Hematopoietic multipotent progenitor cell treated with erythropoietin and hydrocortisone succinate and interleukin-3 and kit ligand, for 17 days (in vitro differentiated cells): ENCODE results near the gene RGS9.
A peak's percentile ranks its signal among the peaks of the same experiment; 100 is the strongest.
"Not testable (repeated sequence)": the region's sequence is repeated elsewhere in the genome, so short reads cannot be mapped to it uniquely, and the experiment has no call there.

Experiments
- DNase-seq: peaks from one replicate; pipeline ENCODE4 v3.0.0-alpha.2; 2015; ENCODE audit warnings: low spot score

RGS9 gene

DNA sequence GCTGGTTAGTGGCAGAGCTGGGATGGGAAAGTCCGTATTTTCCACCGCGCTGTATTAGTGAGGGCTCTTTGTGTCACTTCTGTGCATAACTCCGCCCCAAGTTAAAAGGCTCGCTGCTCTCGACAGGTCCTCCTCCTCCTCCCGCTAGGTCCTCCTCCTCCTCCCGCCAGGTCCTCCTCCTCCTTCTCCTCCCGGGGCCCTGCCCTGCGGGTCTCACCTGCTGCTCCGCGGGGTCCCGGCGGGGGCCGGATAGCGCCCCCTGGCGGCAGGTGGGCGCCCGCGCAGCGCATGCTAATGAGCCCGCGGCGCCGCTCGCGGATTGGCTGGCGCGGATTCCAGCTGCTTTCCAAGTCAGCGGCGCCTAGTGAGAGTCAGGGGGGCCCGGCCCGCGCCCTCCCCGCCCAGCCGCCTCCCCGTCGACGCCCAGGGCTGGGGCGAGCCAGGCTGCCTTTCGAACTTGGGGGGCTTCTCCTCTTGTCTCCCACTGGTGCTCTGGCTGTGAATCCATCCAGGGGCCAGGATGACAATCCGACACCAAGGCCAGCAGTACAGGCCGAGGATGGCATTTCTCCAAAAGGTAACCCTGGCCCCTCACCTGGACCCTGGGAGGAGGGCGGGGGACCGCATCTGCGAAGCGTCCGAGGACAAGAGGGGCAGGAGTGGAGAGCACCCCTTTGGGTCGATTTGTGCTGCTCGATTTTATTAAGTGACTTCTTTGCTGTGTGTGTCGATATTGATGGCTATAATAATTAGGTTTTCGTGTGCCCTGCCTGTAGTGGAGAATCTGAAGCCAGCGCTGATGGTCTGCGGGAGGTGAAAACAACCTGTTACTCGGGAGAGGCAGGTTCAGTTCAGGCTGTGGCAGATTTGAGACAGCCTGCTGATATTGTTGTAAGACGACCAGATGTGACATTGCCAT is at the start of gene RGS9:
Gene RGS9, plus strand, starts transcription at position 350 of the 919 bp plus-strand sequence. Its CDS starts 171 bp downstream, at position 521.
- peak; percentile 88 for DNase-seq

DNA sequence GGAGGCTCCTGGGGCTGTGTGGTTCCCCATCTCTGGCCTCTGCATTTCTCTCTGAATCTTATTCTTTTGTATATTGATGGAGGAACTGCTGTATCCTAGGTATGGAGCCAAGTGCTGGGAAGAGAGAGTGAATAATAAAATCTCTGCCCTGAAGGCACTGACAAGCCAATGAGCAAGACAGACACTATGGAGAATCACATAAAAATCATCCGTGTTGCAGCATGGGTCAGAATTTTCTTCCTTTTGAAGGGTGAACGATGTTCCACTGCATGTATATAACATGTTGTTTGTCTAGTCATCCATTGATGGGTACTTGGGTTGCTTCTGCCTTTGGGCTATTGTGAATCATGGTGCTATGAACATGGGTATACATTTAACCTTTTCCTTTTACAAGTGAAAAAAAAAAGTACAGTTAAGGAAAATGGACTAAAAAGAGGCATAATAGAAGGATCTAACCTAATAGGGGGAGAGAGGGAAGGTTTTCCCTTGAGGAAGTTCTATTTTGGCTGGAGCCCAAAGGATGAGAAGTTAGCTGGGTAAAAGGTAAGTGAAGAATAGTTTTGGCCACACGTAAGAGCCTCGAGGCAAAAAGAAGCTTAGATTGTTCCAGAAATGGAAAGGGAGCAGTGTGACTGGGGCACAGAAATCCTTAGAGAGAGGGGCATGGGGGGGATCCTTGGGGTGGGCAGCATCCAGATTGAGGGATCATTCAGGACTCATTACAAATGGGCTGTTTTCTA is 48.4 kb upstream of the RGS9 start:
- DNase-seq, result no peak

DNA sequence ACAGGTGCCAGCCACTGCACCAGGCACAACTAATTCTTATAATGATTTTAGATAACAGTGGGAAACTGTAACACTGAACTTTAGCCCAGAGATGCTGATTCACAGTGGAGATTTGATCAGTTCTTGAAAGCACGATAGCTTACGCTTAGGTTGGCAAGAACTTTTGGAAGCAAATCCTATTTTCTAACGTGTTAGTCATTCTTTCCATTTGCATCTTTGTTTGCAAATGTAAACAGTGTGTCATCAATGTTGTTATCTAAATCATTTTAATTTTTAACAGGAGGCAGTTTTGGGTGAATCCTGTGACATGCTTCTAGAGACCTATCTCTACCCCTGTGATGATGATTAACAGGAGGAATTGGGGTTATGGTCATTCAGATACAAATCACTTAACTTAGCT is 44.9 kb upstream of the RGS9 start:
- DNase-seq, result no peak

DNA sequence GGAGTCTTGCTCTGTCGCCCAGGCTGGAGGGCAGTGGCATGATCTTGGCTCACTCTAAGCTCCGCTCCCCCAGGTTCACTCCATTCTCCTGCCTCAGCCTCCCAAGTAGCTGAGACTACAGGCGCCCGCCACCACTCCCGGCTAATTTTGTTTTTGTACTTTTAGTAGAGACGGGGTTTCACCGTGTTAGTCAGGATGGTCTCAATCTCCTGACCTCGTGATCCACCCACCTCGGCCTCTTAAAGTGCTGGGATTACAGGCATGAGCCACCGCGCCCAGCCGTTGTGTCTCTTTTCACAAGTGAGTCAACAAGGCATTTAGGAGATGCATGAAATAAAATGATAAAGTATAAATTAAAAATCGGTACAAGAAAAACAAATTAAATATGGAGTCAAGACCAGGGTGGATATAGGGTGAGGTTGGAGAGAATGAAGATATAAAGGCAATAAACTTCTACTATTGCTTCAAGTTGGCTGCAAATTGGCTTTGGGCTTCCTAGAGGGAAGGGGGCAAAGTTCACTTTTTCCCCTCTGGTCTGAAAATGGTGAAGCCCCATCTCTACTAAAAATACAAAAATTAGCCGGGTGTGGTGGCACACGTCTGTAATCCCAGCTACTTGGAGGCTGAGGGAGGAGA is 44.3 kb upstream of the RGS9 start:
- not testable (repeated sequence) for DNase-seq

DNA sequence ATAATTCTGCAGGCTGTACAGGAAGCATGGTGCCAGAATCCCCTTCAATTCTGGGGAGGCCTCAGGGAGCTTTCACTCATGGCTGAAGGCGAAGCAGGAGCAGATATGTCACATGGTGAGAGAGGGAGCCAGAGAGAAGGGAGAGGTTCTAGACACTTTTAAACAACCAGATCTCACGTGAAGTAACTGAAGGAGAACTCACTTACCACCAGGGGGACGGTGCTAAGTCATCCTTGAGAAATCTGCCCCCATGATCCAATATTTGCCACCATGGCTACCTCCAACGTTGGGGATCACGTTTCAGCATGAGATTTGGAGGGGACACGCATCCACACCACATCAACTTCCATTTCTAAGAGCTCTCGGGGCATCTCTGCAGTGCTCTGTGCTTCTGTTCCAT is 43.2 kb upstream of the RGS9 start:
- no peak for DNase-seq

DNA sequence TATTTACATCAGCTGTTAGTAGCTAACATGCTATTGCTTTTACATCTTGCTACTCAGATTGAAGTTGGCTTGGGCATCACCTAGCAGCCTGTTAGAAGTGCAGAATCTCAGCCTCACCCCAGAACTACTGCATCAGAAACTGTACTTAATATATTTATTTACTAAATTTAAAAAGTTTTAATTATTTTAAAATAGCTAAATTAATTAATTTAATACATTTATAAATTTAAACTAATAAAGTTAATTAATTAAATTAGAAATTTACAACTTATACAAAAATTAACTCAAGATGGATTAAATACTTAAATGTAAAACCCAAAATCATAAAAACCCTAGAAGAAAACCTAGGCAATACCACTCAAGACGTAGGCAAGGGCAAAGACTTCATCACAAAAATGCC is 41.7 kb upstream of the RGS9 start:
- no peak for DNase-seq

DNA sequence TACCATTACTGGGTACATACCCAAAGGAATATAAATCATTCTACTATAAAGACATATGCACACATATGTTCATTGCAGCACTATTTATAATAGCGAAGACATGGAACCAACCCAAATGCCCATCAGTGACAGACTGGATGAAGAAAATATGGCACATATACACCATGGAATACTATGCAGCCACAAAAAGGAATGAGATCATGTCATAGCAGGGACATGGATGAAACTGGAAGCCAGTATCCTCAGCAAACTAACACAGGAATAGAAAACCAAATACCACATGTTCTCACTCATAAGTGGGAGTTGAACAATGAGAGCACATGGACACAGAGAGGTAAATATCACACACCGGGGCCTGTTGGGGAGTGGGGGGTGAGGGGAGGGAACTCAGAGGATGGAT is 40.8 kb upstream of the RGS9 start:
- not testable (repeated sequence) for DNase-seq

DNA sequence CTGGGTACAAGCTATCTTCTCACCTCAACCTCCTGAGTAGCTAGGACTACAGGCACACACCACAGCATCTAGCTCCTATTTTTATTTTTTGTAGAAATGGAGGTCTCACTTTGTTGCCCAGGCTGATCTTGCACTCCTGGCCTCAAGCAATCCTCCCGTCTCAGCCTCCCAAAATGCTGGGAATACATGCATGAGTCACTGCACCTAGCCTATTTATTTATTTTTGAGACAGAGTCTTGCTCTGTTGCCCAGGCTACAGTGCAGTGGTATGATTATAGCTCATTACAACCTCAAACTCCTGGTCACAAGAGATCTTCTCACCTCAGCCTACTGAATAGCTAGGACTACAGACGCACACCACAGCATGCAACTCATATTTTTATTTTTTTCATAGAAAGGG is 40.1 kb upstream of the RGS9 start:
- no peak for DNase-seq

DNA sequence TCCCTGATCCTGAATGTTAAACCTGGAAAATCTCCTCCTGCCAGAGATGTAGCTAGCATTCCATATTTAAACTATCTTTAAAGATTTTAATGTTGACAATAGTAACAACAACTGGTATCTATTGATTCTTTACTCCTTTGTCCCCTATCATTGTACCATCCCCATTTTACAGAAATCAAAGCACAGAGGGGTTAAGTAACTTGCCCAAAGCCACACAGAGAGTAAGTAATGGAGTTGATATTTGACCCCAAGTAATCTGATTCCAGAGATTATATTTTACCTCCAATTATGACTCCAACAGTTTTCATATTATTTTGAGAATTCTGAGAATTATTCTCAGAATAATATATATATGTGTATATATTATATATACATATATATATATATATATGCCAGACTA is 37.7 kb upstream of the RGS9 start:
- DNase-seq, result no peak

DNA sequence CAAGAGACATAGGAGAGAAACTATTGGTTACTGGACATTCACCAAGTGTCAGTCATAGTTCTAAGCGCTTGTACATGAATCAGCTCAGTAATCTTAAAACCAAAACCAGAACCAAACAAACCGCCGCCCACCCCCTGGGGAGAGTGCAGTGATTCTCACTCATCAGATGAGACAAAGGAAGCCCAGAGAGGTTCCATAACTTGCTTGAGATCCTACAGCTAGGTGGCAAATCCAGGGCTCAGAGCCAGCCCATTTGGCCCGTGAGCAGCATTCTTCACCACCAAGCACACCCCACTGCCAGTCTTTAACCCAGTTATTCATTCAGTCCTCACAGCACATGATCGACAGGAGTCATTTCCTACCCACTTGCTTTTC is 37.2 kb upstream of the RGS9 start:
- no peak for DNase-seq

DNA sequence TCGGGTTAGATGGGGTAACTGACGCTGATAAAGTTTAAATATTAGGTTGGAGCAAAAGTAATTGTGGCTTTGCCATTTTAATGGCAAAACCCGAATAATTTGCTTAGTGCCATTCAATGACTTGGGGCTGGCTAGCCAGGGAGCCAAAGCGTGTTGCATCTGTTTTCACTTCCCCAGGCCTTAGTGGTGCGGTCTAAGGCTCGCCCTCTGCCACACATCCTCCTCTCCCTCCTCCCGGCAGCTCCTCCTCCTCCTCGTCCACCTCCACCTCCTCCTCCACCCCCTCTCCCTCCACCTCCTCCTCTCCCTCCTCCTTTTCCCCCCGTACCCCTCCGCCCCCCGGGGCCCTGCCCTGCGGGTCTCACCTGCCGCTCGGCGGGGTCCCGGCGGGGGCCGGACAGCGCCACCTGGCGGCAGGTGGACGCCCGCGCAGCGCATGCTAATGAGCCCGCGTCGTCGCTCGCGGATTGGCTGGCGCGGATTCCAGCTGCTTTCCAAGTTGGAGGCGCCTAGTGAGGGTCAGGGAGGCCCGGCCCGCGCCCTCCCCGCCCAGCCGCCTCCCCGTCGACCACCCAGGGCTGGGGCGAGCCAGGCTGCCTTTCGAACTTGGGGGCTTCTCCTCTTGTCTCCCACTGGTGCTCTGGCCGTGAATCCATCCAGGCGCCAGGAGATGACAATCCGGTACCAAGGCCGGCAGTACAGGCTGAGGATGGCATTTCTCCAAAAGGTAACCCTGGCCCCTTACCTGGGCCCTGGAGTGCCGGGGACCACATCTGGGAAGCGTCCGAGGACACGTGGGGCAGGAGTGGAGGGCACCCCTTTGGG is 36.6 kb upstream of the RGS9 start:
- DNase-seq, result peak; percentile 84

DNA sequence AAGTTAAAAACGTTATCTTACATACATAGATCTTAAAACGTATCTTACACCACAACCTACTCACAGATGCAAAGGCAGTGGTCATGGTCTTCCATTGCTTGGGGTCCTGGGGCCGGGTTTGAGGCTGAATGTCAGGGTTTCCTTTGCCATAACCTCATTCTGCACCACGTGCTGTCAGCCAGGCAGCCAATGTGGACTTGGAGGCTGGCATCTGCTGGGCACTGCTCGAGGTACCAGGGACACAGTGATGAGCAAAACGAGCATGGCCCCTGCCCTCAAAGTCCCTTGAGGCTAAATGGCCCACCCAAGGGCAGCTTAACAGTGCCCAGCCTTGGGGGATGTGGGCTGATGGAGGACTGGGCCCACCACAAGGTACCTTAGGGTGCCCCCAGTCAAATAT is 35.8 kb upstream of the RGS9 start:
- no peak for DNase-seq

DNA sequence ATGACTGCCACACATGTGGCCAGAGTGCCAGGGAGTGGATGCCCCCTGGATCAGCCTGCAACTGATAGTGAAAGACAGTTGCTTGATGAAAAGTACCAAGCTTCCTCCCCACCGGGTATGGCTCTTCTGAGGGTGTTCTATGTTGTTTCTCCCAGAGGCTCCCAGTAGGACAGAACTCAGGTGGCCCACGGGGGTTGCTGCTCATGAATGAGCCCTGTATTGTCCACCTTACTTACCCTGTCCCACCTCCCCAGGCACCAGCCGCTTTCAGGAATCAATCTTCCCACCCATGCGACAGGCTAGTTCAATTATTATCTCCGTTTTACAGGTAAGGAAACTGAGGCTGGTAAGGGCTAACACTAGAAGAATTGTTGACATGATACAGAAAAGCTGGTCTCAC is 34.9 kb upstream of the RGS9 start:
- DNase-seq, result no peak

DNA sequence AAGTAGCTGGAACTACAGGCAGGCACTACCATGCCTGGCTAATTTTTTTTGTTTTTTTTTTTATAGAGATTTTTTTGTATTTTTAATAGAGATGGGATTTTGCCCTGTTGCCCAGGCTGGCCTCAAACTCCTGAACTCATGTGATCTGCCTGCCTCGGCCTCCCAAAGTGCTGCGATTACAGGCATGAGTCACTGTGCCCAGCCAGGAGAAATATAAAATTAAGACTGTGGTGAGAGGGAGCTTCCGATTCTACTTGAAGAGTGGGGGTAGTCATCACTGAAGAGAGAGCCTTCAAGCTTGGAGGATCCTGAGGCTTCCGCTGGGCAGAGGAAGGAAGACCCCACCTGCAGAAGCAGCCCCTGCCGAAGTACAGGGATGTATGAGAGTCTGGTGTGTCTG is 34.4 kb upstream of the RGS9 start:
- DNase-seq, result no peak

DNA sequence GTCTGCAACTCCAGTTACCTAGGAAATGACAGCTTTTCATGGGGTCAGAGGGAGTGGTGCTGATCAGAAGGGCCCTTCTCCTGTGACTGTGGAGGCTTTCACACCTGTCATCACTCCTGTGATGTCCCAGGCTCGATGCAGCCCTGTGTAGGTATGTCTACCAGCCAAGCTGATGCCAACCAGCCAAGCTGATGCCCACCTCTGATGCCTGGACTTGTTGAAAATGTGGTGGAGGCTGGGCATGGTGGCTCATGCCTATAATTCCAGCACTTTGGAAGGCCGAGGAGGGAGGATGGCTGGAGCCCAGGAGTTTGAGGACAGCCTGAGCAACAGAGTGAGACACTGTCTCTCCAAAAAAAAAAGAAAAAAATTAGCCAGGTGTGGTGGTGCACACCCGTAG is 33.7 kb upstream of the RGS9 start:
- no peak for DNase-seq

DNA sequence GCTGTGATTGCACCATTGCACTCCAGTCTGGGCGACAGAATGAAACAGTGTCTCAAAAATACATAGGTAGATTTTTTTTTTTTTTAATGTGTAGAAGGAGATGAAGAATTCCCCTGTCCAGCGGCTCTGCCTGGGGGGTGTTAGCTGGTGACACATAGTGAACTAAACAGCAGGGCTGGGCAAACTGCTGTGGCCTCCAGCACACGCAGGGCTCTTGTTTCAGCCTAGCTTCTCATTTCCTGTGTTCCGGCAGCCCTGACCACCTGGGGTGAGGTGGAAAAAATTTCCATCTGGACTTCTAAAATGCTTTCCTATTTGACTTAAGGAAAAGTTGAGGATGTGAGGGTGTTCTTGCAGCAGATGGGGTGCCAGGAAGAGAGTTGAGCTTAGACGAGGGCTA is 33.3 kb upstream of the RGS9 start:
- DNase-seq, result no peak

DNA sequence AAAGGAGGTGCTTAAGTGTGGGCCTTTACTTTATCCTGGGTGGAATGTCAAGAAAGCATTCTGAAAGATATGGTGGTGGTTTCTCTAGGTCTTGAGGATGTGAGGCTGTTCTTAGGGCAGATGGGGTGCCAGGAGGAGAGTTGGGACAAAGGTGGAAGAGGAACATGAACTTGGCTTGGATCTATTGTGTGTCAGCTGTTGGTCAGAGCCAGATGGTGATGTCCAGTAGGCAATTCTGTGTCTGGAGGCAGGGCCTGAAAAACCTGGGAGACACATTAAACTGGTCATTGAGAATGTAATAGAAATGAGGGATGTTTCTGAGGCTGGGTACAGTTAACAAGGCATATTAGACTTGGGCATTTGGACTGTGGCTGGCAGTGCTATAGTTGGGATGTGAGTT is 32.6 kb upstream of the RGS9 start:
- no peak for DNase-seq

DNA sequence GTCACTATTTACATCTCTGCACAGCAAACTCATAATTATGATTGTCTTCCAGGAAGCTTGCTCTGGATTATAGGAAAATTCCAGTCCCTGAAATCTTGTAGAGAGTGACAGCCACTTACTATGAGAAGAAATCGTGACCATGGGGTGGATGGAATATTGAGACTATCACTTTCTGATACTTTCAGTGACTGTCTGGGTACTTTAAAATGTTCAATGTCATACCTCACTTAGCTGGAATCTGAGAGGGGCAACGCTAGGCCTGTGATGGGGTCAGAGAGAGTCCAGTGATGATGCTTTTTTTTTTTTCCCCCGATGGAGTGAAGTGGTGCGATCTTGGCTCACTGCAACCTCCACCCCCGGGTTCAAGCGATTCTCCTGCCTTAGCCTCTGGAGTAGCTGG is 32.2 kb upstream of the RGS9 start:
- DNase-seq, result no peak

DNA sequence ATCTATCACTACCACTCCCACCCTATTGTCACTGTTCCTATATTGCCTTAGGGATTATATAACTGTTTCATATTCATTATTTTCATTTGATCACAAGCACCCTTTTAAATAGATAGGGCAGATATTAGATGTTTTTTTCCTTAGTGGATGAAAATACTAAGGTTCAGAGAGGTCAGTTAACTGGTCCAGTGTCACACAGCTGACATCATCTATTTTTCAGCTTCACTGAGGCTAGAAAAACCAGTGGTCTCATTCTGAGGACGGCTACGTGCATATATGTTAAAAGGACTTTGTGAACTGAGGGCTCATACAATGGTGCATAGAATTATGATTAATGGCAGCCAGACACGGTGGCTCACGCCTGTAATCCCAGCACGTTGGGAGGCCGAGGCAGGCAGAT is 29.0 kb upstream of the RGS9 start:
- no peak for DNase-seq

DNA sequence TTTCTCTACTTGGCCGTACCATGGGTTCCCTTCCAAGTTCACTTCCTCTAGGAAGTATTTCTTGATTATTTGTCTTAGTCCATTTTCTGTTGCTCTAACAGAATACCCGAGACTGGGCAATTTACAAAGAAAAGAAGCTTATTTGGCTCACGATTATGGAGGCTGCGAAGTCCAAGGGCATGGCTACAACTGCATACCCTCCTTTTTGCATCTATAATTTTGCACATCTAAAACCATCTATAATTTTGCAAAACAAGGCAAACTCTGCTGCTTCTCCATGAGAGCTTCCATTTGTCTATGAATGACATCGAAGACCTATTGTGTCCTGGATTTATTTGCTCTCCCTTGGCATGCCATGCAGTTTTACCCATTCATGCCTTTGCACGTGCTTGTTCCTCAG is 27.6 kb upstream of the RGS9 start:
- DNase-seq, result no peak

DNA sequence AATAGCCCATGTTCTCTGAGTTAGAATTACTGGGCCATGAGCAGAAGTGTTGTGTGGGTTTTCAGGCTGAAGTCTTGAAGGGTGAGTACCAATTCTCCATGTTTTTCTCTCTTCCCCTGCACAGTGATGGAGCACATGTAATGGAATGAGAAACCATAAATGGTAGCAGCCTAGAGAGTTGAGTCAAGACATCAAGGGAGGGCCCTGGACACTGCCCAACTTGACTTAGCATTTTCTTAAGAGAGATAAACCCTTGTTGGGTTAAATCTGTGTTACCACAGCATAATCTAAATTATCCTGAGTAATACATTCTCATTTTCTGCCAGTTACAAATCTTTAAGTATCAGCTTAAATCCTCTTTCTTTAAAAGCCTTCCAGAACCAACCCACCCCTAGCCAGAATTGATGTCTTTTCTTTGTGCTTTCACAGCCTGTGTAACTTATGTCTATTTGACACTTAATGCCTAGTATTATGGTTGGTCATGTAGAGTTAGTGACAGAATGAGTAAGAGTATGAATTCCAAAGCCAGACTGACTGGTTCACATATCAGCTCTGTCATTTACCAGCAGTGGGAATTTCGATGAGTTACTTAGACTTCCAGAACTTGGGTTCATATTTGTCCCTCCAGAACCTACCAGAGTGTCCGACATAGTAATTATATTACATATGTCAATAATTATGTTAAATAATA is 27.0 kb upstream of the RGS9 start:
- DNase-seq, result no peak

DNA sequence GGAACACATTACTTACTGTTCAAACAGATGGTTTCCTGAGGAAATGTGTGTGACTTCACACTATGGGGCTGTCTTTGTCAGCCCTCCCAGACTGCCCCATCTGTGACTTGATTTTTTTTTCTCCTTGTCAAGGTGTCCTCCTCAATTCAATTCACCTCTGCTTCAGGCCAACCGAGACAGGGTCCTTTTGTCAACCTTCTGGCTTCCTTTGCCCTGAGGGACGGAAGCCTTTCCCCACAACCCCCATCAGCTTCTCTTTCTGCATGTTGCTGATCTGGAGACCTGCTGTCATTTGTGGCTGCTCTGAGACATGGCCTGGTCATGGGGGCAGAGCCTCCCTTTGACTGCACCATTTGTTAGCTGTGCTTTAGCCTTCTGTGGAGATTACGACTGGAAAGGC is 21.3 kb upstream of the RGS9 start:
- no peak for DNase-seq
